ENCODE data around the gene TTLL11.

TTLL11 gene

GRCh38 chr9:121893786-121894185 is 199.3 kb downstream of the TTLL11 start:
- FAIRE-seq (no peak), DNase-seq (ENCODE audit: insufficient read length, low spot score) (no peak)
- TF ChIP-seq PAX5 (IDR thresholded peaks at IDR 0.05; ENCODE audit: insufficient read depth, low read length, severe bottlenecking) (no peak), POU2F2 (IDR thresholded peaks at IDR 0.05; ENCODE audit: low read depth, low read length) (no peak), SPI1 (IDR thresholded peaks at IDR 0.05; ENCODE audit: low read depth, low read length) (no peak), POLR2AphosphoS5 (IDR thresholded peaks at IDR 0.05; ENCODE audit: low read depth, low read length) (no peak), POLR2A (IDR thresholded peaks at IDR 0.05; ENCODE audit: low read depth, low read length) (no peak), TAF1 (IDR thresholded peaks at IDR 0.05; ENCODE audit: low read depth, low read length) (no peak)

DNA sequence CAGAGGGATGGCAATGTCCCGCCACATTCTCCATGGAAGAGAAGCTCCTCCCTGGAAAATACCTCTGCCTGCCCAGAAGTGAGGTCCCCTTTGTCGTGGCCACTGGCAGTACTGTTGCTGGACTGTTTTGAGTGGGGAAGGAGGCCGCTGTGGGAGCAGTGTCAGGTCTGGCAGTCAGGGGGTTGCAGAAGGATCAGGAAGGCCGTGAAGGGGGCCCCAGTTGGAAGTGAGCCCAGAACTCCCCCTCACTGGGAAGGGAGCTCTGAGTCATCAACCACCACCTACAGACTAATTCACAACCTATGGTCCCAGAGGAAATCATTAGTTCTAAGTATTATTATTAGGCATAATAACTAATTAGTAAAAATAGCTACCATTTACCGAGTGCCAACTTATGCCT is 200.4 kb downstream of the TTLL11 start:
- no peak for TF ChIP-seq POU2F2 (IDR thresholded peaks at IDR 0.05; ENCODE audit: low read depth, low read length)
- TF ChIP-seq POLR2AphosphoS5 (IDR thresholded peaks at IDR 0.05; ENCODE audit: low read depth, low read length), result no peak
- no peak for TF ChIP-seq PAX5 (IDR thresholded peaks at IDR 0.05; ENCODE audit: insufficient read depth, low read length, severe bottlenecking)
- no peak for TF ChIP-seq SPI1 (IDR thresholded peaks at IDR 0.05; ENCODE audit: low read depth, low read length)
- TF ChIP-seq POLR2A (IDR thresholded peaks at IDR 0.05; ENCODE audit: low read depth, low read length), result no peak
- TF ChIP-seq TAF1 (IDR thresholded peaks at IDR 0.05; ENCODE audit: low read depth, low read length), result no peak
- FAIRE-seq (no peak), DNase-seq (ENCODE audit: insufficient read length, low spot score) (no peak)

GRCh38 chr9:121890746-121891145 is 202.4 kb downstream of the TTLL11 start:
- no peak for FAIRE-seq
- no peak for TF ChIP-seq POU2F2 (IDR thresholded peaks at IDR 0.05; ENCODE audit: low read depth, low read length)
- TF ChIP-seq PAX5 (IDR thresholded peaks at IDR 0.05; ENCODE audit: insufficient read depth, low read length, severe bottlenecking), result no peak
- no peak for TF ChIP-seq SPI1 (IDR thresholded peaks at IDR 0.05; ENCODE audit: low read depth, low read length)
- no peak for TF ChIP-seq POLR2AphosphoS5 (IDR thresholded peaks at IDR 0.05; ENCODE audit: low read depth, low read length)
- no peak for TF ChIP-seq TAF1 (IDR thresholded peaks at IDR 0.05; ENCODE audit: low read depth, low read length)
- no peak for TF ChIP-seq POLR2A (IDR thresholded peaks at IDR 0.05; ENCODE audit: low read depth, low read length)

DNA sequence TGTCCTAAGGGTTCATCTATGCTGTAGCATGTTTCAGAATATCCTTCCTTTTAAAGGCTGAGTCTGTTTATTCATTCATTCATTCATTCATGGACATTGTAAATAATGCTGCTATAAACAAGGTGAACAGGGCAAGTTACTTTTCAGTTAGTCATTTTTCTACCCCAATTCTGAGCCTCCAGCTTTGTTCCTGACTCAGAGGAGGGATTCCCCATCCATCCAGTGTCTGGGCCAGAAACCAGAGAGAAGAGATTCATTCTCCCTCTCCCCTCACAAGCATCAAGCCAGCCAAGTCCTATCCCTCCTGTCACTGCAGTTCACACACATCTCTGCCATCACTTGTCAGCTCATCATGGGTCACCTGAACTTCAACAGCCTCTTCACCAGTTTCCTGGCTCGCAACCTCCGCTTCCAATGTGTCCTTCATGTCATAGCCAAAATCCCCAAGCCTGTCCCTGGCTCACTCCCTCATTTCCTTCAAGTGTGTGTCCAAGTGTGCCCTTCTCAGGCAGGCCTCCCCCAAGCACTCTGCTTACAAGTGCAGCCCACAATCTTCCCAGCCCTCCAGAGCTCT is 203.0 kb downstream of the TTLL11 start:
- no peak for FAIRE-seq
- DNase-seq (ENCODE audit: insufficient read length, low spot score), result no peak
- TF ChIP-seq SPI1 (IDR thresholded peaks at IDR 0.05; ENCODE audit: low read depth, low read length) (no peak), PAX5 (IDR thresholded peaks at IDR 0.05; ENCODE audit: insufficient read depth, low read length, severe bottlenecking) (no peak), POLR2AphosphoS5 (IDR thresholded peaks at IDR 0.05; ENCODE audit: low read depth, low read length) (no peak), POU2F2 (IDR thresholded peaks at IDR 0.05; ENCODE audit: low read depth, low read length) (no peak), TAF1 (IDR thresholded peaks at IDR 0.05; ENCODE audit: low read depth, low read length) (no peak), POLR2A (IDR thresholded peaks at IDR 0.05; ENCODE audit: low read depth, low read length) (no peak)

More at GRCh38 chr9:121890746-121891145, 202.4 kb downstream of the TTLL11 start:
- DNase-seq (ENCODE audit: insufficient read length, low spot score), result no peak

DNA sequence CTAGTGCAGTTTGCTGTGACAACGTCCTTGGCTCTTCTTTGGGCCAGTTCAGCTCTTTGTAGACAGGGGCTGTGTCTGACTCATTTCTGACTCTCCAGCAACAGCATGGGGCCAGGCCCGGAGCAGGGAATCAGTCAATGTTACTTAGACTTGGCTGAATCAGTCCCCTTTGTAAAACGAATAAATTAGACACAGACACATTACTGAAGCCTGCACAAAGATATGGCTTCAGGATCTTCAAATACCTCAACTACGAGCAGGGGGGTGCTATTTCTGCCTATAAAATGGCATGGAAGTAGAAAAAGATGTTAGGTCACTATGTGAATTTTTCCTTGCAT is 204.7 kb downstream of the TTLL11 start:
- TF ChIP-seq POU2F2 (IDR thresholded peaks at IDR 0.05; ENCODE audit: low read depth, low read length), result no peak
- no peak for TF ChIP-seq SPI1 (IDR thresholded peaks at IDR 0.05; ENCODE audit: low read depth, low read length)
- TF ChIP-seq POLR2A (IDR thresholded peaks at IDR 0.05; ENCODE audit: low read depth, low read length), result no peak
- no peak for TF ChIP-seq TAF1 (IDR thresholded peaks at IDR 0.05; ENCODE audit: low read depth, low read length)
- TF ChIP-seq PAX5 (IDR thresholded peaks at IDR 0.05; ENCODE audit: insufficient read depth, low read length, severe bottlenecking), result no peak
- no peak for TF ChIP-seq POLR2AphosphoS5 (IDR thresholded peaks at IDR 0.05; ENCODE audit: low read depth, low read length)
- no peak for FAIRE-seq
- no peak for DNase-seq (ENCODE audit: insufficient read length, low spot score)

GRCh38 chr9:121887553-121888437 is 205.3 kb downstream of the TTLL11 start:
- DNase-seq (ENCODE audit: insufficient read length, low spot score) (no peak), FAIRE-seq (no peak)
- TF ChIP-seq POLR2AphosphoS5 (IDR thresholded peaks at IDR 0.05; ENCODE audit: low read depth, low read length), result no peak
- no peak for TF ChIP-seq PAX5 (IDR thresholded peaks at IDR 0.05; ENCODE audit: insufficient read depth, low read length, severe bottlenecking)
- no peak for TF ChIP-seq TAF1 (IDR thresholded peaks at IDR 0.05; ENCODE audit: low read depth, low read length)

- DNase-seq (ENCODE audit: insufficient read length, low spot score), result no peak
- TF ChIP-seq TAF1 (IDR thresholded peaks at IDR 0.05; ENCODE audit: low read depth, low read length), result no peak
- FAIRE-seq, result no peak
Measured at GRCh38 chr9:121886759-121887485, 206.2 kb downstream of the TTLL11 start.

DNA sequence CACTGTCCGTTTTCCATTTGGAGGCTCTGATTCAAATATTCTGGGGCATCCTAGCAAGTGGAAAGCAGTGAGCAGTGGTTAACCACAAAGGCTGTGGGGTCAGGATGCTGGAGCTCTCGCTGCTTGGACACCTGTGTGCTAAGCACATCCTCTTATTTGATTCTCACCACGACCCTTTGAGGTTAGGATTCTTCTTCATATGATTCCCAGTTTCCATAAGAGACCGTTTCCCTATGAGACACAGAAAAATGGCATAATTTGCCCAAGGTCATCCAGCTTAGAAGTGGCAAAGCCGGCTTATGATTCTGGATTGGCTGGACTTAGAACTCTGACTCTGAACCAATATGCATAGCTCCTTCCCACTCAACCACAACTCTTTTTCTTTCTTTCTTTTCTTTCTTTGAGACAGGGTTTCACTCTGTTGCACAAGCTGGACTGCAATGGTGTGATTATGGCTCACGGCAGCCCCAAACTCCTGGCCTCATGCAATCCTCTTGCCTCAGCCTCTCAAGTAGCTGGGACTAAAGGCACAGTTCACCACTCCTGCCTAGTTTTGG is 207.7 kb downstream of the TTLL11 start:
- DNase-seq (ENCODE audit: insufficient read length, low spot score) (no peak), FAIRE-seq (no peak)
- TF ChIP-seq PAX5 (IDR thresholded peaks at IDR 0.05; ENCODE audit: insufficient read depth, low read length, severe bottlenecking) (no peak), SPI1 (IDR thresholded peaks at IDR 0.05; ENCODE audit: low read depth, low read length) (no peak), POLR2AphosphoS5 (IDR thresholded peaks at IDR 0.05; ENCODE audit: low read depth, low read length) (no peak), POU2F2 (IDR thresholded peaks at IDR 0.05; ENCODE audit: low read depth, low read length) (no peak), POLR2A (IDR thresholded peaks at IDR 0.05; ENCODE audit: low read depth, low read length) (no peak), TAF1 (IDR thresholded peaks at IDR 0.05; ENCODE audit: low read depth, low read length) (no peak)

DNA sequence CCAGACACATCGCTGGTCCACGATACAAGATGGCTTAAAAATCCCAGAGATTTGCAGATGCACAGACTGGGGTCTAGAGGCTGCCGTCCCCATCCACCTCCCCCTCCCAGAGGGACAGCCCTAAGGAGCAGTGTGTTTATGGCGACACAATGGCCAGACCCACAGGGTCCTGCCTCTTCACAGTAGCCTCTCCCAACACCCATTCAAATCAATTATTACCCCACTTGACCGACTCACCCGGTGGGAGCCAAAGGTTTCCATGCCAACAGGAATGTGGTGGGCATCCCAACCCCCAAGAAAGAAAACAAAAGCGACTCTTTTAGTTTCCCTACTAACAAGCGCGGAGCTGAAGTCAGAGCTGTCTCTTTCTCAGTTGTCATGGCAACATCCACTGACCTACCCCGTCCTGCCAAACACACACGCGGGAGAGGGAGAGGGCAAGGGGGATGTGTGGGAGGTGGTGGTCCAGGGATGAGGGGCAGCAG is 209.0 kb downstream of the TTLL11 start:
- DNase-seq (ENCODE audit: insufficient read length, low spot score), result no peak
- TF ChIP-seq PAX5 (IDR thresholded peaks at IDR 0.05; ENCODE audit: insufficient read depth, low read length, severe bottlenecking) (no peak), SPI1 (IDR thresholded peaks at IDR 0.05; ENCODE audit: low read depth, low read length) (no peak), POLR2AphosphoS5 (IDR thresholded peaks at IDR 0.05; ENCODE audit: low read depth, low read length) (no peak), POLR2A (IDR thresholded peaks at IDR 0.05; ENCODE audit: low read depth, low read length) (no peak)
- FAIRE-seq, result no peak

Data from GM12891 (cell line).